Memory B cell (primary cell): Measurements from ENCODE around the gene DAPK2.

Experiments used
- ATAC-seq: fragments of 150-1000 bp; cut with Tn5 transposase; 2 replicates; pipeline ENCODE4 v1.10.0; 2021; ENCODE audit warnings: low read depth, mild to moderate bottlenecking, moderate library complexity
- DNase-seq, 2 donors: peaks; one replicate each; pipeline ENCODE4 v3.0.0; 2022; ENCODE audit warnings: low spot score in 2 of 2
- H3K27ac Mint-ChIP-seq: one replicate; pipeline ENCODE4 v1.8.0; 2022; ENCODE audit warnings: mild to moderate bottlenecking, moderate library complexity, mixed read lengths
- H3K27me3 Mint-ChIP-seq: one replicate; pipeline ENCODE4 v1.8.0; 2022; ENCODE audit warnings: mixed read lengths
- H3K36me3 Mint-ChIP-seq: one replicate; pipeline ENCODE4 v1.8.0; 2022; ENCODE audit warnings: mild to moderate bottlenecking, mixed read lengths
- H3K4me1 Mint-ChIP-seq: one replicate; pipeline ENCODE4 v1.8.0; 2022; ENCODE audit warnings: mixed read lengths
- H3K4me3 Mint-ChIP-seq: one replicate; pipeline ENCODE4 v1.8.0; 2022; ENCODE audit warnings: mild to moderate bottlenecking, moderate library complexity, mixed read lengths
- H3K9me3 Mint-ChIP-seq: one replicate; pipeline ENCODE4 v1.8.0; 2022; ENCODE audit warnings: mixed read lengths

DAPK2 gene

GRCh38 chr15:63991706-63992105, 54.6 kb downstream of the DAPK2 start:
- H3K4me1 Mint-ChIP-seq: peaks cover 51% of the 10 kb centered on the region
- H3K9me3 Mint-ChIP-seq: no peaks in the 10 kb centered on the region

GRCh38 chr15:63990454-63990853, 55.8 kb downstream of the DAPK2 start:
- H3K27ac Mint-ChIP-seq: peak overlapping the region; percentile 88
- ATAC-seq (no peak), DNase-seq (no peak)
- no peaks in the 10 kb centered on the region for H3K27me3 Mint-ChIP-seq
- no peaks in the 10 kb centered on the region for H3K36me3 Mint-ChIP-seq
- H3K4me3 Mint-ChIP-seq: peak overlapping the region; percentile 68
- H3K9me3 Mint-ChIP-seq: no peaks in the 10 kb centered on the region
- H3K4me1 Mint-ChIP-seq: peaks cover 54% of the 10 kb centered on the region

More at GRCh38 chr15:63991706-63992105, 54.6 kb downstream of the DAPK2 start:
- no peak for DNase-seq
- Mint-ChIP-seq H3K36me3 (no peaks in the 10 kb centered on the region), H3K27ac (peak overlapping the region; percentile 88), H3K4me3 (no peak overlapping the region), H3K27me3 (no peaks in the 10 kb centered on the region)
- no peak for ATAC-seq

GRCh38 chr15:63987796-63988378, 58.4 kb downstream of the DAPK2 start:
- Mint-ChIP-seq H3K4me3 (no peak overlapping the region), H3K27ac (peak overlapping the region; percentile 97), H3K27me3 (no peaks in the 10 kb centered on the region), H3K4me1 (peaks cover 45% of the 10 kb centered on the region), H3K9me3 (no peaks in the 10 kb centered on the region), H3K36me3 (peaks cover 2% of the 10 kb centered on the region)
- ATAC-seq (no peak), DNase-seq (no peak)

GRCh38 chr15:63986751-63987341, 59.4 kb downstream of the DAPK2 start:
- H3K4me1 Mint-ChIP-seq: peaks cover 36% of the 10 kb centered on the region
- ATAC-seq (peak; percentile 85), DNase-seq (peak; percentile 45 to 51)
- no peaks in the 10 kb centered on the region for H3K9me3 Mint-ChIP-seq
- no peaks in the 10 kb centered on the region for H3K27me3 Mint-ChIP-seq
- peak overlapping the region; percentile 97 for H3K27ac Mint-ChIP-seq
- H3K36me3 Mint-ChIP-seq: peaks cover 2% of the 10 kb centered on the region
- peak overlapping the region; percentile 59 for H3K4me3 Mint-ChIP-seq

- Mint-ChIP-seq H3K36me3 (peaks cover 2% of the 10 kb centered on the region), H3K27me3 (no peaks in the 10 kb centered on the region), H3K4me3 (peak overlapping the region; percentile 59), H3K27ac (peak overlapping the region; percentile 97), H3K9me3 (no peaks in the 10 kb centered on the region), H3K4me1 (peaks cover 31% of the 10 kb centered on the region)
- DNase-seq (no peak), ATAC-seq (no peak)
These were observed 60.1 kb downstream of the DAPK2 start for GRCh38 chr15:63986185-63986680.

- Mint-ChIP-seq H3K27me3 (no peaks in the 10 kb centered on the region), H3K27ac (peak overlapping the region; percentile 97), H3K4me3 (no peak overlapping the region), H3K9me3 (no peaks in the 10 kb centered on the region), H3K4me1 (peaks cover 23% of the 10 kb centered on the region), H3K36me3 (peaks cover 5% of the 10 kb centered on the region)
- DNase-seq: no peak
- ATAC-seq: no peak
These were observed 60.8 kb downstream of the DAPK2 start for GRCh38 chr15:63985221-63986184.

GRCh38 chr15:63984331-63984730, 62.0 kb downstream of the DAPK2 start:
- Mint-ChIP-seq H3K27ac (peak overlapping the region; percentile 41), H3K4me1 (peaks cover 18% of the 10 kb centered on the region), H3K4me3 (no peak overlapping the region), H3K27me3 (no peaks in the 10 kb centered on the region), H3K9me3 (no peaks in the 10 kb centered on the region), H3K36me3 (peaks cover 11% of the 10 kb centered on the region)
- DNase-seq (no peak), ATAC-seq (no peak)

- no peak for ATAC-seq
- Mint-ChIP-seq H3K4me3 (no peak overlapping the region), H3K36me3 (peaks cover 11% of the 10 kb centered on the region), H3K27ac (no peak overlapping the region), H3K9me3 (no peaks in the 10 kb centered on the region), H3K4me1 (peaks cover 16% of the 10 kb centered on the region), H3K27me3 (no peaks in the 10 kb centered on the region)
- DNase-seq: no peak
These were observed 63.1 kb downstream of the DAPK2 start for GRCh38 chr15:63983061-63983711.

GRCh38 chr15:63982381-63982854, 63.9 kb downstream of the DAPK2 start:
- ATAC-seq (no peak), DNase-seq (no peak)
- Mint-ChIP-seq H3K4me3 (no peak overlapping the region), H3K4me1 (peaks cover 14% of the 10 kb centered on the region), H3K27ac (no peak overlapping the region), H3K27me3 (no peaks in the 10 kb centered on the region), H3K9me3 (no peaks in the 10 kb centered on the region), H3K36me3 (peaks cover 11% of the 10 kb centered on the region)

- H3K27ac Mint-ChIP-seq: no peak overlapping the region
- peaks cover 9% of the 10 kb centered on the region for H3K4me1 Mint-ChIP-seq
- H3K36me3 Mint-ChIP-seq: peaks cover 13% of the 10 kb centered on the region
- H3K27me3 Mint-ChIP-seq: no peaks in the 10 kb centered on the region
- DNase-seq (no peak), ATAC-seq (no peak)
- H3K9me3 Mint-ChIP-seq: no peaks in the 10 kb centered on the region
- no peak overlapping the region for H3K4me3 Mint-ChIP-seq
These were observed 64.5 kb downstream of the DAPK2 start for GRCh38 chr15:63981596-63982320.

GRCh38 chr15:63979262-63979793, 67.0 kb downstream of the DAPK2 start:
- H3K4me1 Mint-ChIP-seq: peaks cover 2% of the 10 kb centered on the region
- no peak overlapping the region for H3K27ac Mint-ChIP-seq
- no peak overlapping the region for H3K4me3 Mint-ChIP-seq
- DNase-seq: no peak
- H3K27me3 Mint-ChIP-seq: no peaks in the 10 kb centered on the region
- ATAC-seq: no peak
- peaks cover 13% of the 10 kb centered on the region for H3K36me3 Mint-ChIP-seq
- H3K9me3 Mint-ChIP-seq: no peaks in the 10 kb centered on the region

GRCh38 chr15:63978511-63979261, 67.6 kb downstream of the DAPK2 start:
- H3K4me1 Mint-ChIP-seq: peaks cover 2% of the 10 kb centered on the region
- H3K4me3 Mint-ChIP-seq: no peak overlapping the region
- DNase-seq (no peak), ATAC-seq (no peak)
- peaks cover 13% of the 10 kb centered on the region for H3K36me3 Mint-ChIP-seq
- H3K27me3 Mint-ChIP-seq: no peaks in the 10 kb centered on the region
- no peak overlapping the region for H3K27ac Mint-ChIP-seq
- H3K9me3 Mint-ChIP-seq: no peaks in the 10 kb centered on the region
